Hematopoietic multipotent progenitor cell treated with erythropoietin and hydrocortisone succinate and interleukin-3 and kit ligand, for 4 days (in vitro differentiated cells): ENCODE results near the gene IGF1R.

Experiments used
- DNase-seq: peaks from one replicate; pipeline ENCODE4 v3.0.0-alpha.2; 2015

Gene IGF1R

GRCh38 chr15:98753726-98754656, 105.7 kb downstream of the IGF1R start:
- peak; percentile 38 for DNase-seq

DNA sequence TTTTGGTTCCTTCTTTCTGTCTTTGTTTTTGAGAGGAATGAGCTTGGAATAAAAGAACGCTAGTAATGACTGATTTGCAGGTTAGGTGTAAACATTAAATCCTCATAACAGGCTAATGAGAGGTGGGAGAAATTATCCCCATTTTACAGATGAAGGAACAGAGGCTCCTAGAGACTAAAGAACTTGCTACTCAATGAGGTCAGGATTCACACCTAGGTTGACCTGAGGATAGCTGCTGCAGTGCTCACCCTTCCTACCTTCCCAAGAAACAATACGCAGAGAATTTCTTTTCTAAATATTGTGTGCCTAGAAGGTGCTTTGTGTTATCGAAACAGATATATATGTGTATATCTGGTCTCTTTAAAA, 106.3 kb downstream of the IGF1R start:
- DNase-seq = no peak

DNA sequence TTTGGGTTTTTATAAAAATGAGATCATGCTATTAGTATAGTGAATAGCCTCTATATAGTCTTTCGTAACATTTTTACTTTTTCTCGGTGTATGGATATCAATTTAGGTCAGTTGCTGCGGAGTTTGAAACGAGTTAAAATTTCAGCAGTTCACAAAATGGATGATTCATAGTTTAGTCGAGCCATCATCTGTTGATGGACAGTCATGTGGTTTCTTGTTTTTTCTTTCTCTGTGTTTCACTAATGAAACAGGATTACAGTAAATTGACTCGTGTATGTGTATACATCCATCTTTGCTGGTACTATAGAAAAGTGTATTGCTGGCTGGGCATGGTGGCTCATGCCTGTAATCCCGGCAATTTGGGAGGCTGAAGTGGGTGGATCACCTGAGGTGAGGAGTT, 106.8 kb downstream of the IGF1R start:
- DNase-seq = no peak

DNA sequence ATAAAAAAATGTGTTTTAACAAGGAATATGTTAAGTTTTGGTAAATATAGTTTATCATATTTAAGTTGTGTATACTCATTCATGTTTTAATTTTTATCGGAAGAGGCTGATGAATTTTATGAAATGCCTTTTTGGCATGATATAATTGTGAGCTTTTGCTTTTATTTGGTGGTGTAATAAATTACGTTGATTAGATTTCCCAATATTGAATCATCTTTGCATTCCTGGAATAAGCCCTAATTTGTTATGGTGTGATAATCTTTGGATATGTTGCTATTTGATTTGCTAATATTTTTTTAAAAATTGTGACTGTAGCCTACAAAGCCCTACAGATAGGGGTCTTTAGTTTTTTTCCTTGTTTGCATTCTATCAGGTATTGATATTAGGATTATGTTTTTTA, 107.4 kb downstream of the IGF1R start:
- no peak for DNase-seq

DNA sequence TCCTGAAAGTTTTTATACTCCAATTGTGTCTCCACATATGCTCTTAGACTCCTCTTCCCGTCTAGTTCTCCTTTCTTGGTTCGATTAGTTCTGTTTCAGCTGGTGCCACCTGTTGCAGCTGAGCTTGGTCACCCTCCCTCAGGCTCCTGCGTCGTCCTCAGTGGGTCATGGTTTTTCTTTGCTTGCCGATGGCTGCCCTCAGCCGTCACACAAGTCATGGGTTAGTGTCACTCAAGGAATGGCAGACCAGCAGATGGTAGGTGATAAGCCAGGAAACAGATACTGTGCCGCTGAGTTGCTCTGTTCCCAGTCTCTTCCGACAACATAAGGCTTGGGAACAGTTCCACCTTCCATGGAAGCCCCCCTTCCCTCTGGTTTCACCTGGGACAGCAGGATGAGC, 109.9 kb downstream of the IGF1R start:
- DNase-seq = peak; percentile 48

GRCh38 chr15:98759277-98759676, 110.9 kb downstream of the IGF1R start:
- no peak for DNase-seq

GRCh38 chr15:98760112-98760826, 111.9 kb downstream of the IGF1R start:
- no peak for DNase-seq

DNA sequence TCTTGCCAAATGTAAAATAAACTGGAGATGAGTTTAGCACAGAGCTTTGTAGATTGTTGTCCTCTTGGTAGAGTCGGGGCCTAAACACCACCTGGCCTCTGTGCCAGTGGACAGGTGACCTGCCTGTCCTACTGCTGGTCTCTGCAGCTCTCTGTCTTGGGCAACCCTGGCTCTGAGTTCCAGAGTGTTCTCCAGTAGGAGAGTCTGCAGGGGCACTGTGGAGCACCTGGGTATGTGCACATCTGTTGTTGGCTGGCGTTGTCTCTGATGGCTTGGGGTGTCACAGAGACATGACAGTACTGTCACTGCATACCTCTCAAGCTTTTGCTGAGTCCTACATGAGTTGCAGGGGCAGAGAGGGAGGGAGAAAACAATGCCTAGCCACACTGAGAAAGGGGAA, 112.6 kb downstream of the IGF1R start:
- no peak for DNase-seq

- no peak for DNase-seq
Measured at GRCh38 chr15:98763179-98763578, 114.8 kb downstream of the IGF1R start.

GRCh38 chr15:98764291-98764690, 116.0 kb downstream of the IGF1R start:
- no peak for DNase-seq

GRCh38 chr15:98765610-98766009, 117.3 kb downstream of the IGF1R start:
- no peak for DNase-seq

DNA sequence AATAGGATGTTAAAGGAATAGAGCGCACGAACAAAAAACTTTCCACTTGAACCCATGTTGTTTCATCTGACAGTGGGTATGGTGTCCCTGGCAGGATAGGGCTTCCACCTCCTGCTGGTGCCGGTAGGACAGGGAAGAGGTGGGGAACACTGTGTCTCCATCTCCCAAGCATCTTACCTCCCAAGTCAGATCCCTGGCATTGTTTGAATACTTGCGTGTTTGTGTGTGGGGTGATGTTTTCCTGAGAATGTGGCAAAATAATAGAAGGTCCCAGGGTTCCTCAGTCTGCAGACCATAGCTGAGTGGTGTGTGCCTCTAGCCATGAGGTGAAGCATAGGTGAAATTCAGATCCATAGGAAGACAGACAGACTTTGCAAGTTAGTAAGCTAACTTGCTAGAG, 119.4 kb downstream of the IGF1R start:
- no peak for DNase-seq

DNA sequence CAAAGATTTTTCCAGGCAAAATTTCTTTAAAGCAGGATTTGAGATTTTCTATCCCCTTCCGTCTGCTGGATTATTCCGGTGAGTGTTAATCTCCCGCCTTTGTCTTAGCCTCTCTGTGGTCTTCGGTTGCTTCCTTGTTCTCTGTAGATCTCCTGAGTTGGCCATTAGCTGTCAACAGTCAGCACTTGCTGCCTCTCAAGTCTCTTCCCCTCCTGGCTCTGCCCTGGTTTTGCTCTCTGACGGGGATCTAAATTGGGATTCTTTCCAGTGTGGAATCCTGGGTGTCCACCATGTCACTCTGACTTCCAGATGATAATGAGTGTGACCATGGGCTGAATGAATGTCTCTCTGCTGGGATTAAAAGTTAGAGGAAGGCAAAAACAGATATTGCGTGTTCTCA, 121.5 kb downstream of the IGF1R start:
- DNase-seq = peak; percentile 34

- no peak for DNase-seq
Measured at GRCh38 chr15:98770984-98771383, 122.6 kb downstream of the IGF1R start.

GRCh38 chr15:98771541-98771940, 123.2 kb downstream of the IGF1R start:
- peak; percentile 51 for DNase-seq

DNA sequence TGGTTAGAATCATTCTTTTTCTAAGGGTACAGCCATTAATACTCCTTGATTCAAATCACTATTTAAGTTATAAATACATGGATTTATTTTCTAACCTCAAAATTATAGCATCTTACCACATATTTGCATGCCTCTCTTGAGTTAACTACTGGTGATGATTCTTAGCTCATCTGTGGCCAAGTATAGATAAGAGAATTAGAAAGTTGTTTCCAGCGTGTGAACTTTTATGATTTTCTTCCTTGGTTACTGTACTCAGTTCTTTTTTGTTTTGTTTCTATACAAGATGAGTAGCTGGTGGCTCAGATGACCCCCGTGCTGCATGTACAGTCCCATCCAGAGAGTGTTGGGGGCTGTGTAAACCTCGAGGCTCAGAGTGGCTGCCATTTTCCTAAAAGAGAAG, 124.6 kb downstream of the IGF1R start:
- DNase-seq = peak; percentile 32

DNA sequence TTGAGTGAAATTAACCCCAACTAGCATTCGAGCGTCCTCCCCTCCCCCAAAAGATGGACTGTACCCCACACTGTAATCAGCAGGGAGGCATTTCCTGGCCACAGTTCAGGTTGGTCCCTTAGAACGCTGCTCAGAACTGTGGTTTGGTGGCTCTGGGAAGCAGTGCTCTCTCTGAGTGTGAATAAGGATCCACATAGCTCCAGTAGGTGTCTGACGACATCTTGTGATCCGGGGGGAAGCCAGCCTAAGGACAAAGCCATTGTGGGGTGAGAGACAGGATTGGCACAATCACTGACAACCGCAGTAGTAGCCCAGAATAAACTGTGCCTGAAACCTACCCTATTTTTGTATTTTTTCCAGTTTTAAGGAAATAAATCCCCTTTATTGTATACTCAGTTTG, 125.3 kb downstream of the IGF1R start:
- DNase-seq = no peak

DNA sequence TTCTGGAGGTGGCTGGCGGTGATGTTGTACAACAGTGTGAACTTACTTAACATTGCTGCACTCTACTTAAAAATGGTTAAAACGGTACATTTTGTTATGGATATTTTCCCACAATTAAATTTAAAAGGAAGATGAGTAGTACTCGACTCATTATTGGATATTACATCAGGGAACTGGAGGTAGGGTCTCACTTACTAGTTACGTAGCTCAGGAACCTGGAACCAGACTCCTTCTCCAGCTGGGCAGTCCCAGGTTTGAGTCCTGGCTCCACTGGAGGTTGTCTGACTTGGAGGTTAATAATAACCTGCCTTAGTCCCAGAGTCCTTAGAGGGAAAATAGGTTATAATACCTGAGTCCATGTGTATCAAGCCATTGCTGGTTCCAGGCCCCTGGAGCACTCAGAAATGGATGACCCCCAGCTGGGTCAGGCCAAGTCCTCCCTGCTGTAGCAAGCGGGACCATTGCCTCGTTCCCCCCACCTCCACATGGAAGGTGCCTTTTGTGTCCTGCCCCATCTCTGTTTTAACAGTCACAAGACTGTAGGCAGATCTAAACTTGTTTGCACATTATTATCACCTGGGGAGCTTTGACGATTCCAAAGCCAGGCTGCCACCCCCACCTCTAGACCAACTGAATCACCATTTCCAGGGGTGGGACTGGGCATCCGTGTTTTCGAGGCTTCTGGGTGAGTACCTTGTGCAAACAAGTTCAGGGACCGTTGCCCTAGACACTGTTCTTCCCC, 126.6 kb downstream of the IGF1R start:
- no peak for DNase-seq

- no peak for DNase-seq
Measured at GRCh38 chr15:98775498-98776230, 127.3 kb downstream of the IGF1R start.

- DNase-seq = peak; percentile 95
Measured at GRCh38 chr15:98776607-98777281, 128.4 kb downstream of the IGF1R start.

GRCh38 chr15:98777426-98777825, 129.1 kb downstream of the IGF1R start:
- no peak for DNase-seq

GRCh38 chr15:98778263-98778959, 130.1 kb downstream of the IGF1R start:
- DNase-seq = no peak
